NCI-H510A treated with DMSO at 0.1 percent for 48 hours (cell line): ENCODE results near the gene CD58.
A peak's percentile ranks its signal among the peaks of the same experiment; 100 is the strongest.
"Not testable (repeated sequence)": the region's sequence is repeated elsewhere in the genome, so short reads cannot be mapped to it uniquely, and the experiment has no call there.

Experiments used
- DNase-seq: peaks from one replicate; lab custom pipeline; 2025; lab: John Stamatoyannopoulos, UW

Gene CD58, protein sequence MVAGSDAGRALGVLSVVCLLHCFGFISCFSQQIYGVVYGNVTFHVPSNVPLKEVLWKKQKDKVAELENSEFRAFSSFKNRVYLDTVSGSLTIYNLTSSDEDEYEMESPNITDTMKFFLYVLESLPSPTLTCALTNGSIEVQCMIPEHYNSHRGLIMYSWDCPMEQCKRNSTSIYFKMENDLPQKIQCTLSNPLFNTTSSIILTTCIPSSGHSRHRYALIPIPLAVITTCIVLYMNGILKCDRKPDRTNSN

DNA sequence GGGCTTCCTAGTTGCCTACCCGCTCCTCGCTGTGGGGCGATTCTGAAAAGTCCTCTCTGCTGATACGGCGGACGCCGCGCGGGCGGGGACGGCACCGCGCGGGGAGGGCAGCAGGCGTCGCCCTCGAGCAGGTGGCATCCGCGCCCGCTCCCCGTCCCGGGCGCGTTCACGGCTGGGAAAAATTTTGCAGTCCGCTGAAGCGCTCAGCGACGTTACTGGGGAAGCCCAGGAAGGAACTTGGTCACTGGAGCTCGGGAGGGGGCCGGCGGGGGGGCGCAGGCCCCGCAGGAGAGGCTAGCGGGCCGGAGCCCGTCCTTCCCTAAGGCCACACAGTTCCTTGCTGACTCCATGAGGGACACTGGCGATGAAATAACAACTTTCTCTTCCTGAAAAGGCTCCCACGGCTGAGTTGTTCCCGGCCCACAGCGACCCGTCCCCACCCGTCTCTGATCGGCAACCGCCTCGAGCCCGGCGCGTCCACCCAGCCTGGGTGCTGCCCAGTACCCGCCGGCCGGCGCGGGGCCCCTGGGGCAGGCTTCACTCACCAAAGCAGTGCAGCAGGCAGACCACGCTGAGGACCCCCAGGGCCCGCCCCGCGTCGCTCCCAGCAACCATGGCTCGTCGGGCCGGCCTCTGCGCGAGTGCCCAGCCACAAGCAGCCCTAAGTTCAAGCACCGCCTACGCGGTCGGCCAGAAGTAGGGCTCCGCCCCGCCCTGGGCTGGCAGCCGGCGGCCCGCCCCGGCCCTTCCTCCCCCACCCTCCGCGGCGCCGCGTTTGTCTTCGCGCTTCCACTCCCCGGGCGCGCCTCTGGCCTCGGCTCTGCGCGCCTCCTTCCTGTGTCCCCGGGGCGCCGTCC is at the start of gene CD58:
CD58 (minus strand) TSS at position 669 of the 857 bp plus-strand sequence; CDS start at position 615, 54 bp downstream.
- DNase-seq: peak; percentile 79

DNA sequence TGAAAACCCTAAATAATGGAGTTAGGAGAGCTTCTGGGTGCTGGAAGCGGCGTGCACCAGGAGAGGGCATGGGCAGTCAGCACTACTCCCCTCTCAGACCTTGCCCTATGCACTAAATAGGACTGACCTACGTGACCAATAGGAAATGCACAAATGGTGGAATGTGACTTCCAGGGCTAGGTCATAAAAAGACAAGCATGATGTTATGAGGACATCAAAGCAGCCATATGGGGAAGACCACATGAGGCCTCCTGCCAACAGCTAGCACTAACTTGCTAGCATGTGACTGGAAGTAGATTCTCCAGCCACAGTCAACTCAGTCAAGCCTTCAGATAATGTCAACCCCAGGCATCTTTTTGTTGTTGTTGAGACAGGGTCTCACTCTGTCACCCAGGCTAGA is 49.6 kb upstream of the CD58 start:
- not testable (repeated sequence) for DNase-seq

DNA sequence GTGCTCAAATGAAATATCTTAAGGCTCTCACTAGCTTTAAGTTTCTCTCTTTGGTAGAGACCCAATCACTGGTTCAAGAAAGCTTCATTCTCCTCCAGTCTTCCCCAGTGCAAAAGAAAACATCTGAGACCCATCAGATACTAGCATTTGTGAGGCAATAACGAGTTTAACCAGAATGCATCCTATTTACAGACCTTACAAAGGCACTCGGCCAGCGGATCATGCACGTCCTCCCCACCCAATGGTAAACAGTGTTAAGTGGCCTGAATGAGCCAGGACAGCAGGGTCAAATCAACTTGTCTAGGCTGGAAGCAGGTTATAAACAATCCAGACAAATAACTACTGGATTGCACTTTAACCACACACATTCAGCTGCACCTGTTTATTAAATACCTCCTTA is 48.3 kb upstream of the CD58 start:
- peak; percentile 50 for DNase-seq

DNA sequence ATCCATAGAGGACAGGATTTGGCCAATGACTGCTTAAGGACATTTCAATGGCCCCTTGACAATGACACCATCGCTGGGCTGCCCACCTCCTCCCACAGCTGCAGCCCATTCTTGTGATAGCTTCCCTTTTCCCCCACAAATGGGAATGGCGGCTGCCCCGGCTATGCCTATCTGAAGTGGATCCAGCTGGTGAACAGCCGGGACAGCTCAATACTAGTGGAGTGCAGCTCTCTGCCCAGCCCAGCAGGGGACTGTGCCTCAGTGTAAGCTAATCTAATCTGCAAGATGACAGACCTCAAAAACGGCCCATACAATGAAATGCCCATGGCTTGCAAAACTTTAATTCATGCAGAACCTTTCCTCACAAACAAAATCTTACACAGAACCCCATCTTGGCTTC is 47.0 kb upstream of the CD58 start:
- not testable (repeated sequence) for DNase-seq

DNA sequence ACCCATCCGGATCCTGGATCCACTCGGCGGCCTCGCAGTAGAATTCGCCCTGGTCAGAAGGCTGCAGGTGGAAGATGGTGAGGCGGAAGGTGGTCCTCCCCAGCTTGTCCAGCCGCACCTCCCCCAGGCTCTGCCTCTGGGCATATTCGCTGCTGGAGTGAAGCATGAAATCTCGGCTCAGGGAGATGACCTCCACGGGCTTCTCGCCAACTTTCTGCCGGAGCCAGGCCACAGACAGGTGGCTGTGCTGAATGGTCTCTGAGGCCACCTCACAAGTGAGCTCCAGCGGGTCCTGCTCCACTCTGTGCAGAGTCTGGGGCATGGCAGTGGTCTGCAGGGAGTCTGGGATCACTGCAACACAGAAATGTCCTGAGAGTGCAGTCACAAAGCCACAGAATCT is 43.0 kb upstream of the CD58 start:
- not testable (repeated sequence) for DNase-seq

DNA sequence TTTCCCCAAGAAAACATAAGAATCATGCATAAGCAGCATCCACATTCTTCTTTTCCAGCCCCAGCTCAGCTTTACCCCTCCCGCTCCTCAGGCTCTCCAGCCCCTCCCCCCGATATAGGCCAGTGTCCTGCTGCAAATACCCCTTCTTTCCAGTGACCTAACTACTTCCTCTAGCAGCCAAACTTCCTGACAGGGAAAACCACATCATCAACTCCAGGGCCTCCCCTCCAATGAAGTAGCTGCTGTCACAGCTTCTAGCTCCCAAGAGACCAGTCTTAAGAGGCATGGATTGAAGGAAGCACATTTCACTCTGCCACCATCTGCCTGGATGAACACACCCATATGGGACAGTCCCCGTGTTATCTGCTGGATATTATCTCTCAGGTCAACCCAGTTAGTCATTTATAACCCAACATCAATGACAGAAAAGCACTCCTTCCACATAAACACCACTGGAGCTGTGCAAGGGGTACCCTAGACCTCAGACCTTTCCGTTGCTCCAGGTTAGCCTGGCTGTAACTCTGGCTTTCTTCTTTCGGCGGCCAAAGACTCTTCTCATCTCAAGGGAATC is 39.1 kb upstream of the CD58 start:
- DNase-seq: not testable (repeated sequence)

DNA sequence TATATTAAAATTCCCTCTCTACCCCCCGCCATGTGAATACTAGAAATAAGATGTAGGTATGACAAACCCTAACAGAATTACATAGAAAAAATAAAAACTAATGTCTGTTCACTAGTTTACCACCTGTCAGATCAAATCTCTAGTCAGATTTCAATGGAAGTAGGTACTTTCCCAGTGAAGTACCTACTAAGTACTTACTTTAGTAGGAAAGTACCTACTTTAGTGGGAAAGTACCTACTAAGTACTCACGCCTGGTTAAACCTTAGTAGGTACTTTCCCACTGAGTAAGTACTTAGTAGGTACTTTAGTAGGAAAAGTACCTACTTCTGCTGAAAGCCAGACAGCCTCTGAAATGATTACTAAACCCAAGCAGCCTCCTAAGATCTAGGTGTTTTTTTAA is 38.0 kb upstream of the CD58 start:
- DNase-seq: not testable (repeated sequence)

DNA sequence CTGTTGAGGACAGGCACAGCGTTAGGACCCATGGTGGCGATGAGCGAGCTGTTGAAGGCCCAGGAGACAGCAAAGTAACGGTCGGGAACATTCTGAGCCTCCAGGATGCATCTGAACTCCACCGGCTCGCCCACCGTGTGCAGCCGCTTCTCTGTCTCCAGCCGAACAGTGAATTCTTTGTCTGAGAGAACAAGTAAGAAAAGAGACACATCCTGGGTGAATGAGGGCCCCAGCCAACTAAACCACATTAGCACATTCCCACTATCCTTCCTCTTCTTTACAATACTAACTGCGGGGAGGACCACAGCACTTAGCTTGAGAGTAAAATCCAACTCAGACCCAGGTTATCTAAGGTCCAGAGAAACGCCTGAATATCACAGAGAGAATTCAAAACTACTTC is 37.3 kb upstream of the CD58 start:
- not testable (repeated sequence) for DNase-seq

DNA sequence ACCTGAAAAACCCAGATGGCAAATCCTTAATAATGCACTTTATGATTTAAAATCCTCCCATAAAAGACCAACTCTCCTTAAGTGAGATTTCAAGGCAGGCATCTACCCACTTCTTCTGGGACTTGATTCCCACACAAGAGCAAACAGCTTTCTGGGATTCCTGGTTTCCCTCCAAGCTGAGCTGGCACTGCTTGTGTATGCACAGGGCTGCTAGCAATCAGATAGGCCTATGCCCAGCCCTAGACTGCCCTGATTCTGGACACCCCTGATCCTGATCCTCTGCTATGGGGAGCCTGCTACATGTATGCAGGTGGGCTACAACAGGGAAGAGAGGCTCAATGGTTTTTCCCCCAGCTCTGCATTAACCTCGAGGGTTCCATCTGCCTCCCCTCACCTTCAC is 36.6 kb upstream of the CD58 start:
- DNase-seq: not testable (repeated sequence)

DNA sequence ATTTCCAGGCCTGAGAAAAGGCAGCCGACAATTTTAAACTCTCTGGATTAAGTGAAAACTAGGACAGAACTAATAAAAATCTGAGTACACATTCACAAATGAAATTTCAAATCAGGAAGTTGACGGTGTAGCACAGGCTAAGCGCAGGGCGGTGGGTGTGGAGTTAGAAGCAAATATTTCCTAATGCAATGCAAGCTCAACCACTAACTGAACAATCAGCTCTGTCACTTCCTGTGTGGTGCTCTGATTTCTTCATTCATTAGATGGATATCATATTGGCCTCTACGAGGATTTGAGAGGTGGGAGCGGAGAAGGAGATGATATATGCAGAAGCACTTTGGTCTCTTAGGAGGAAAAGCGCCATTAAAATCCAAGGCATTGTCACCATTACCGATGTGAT is 35.2 kb upstream of the CD58 start:
- DNase-seq: not testable (repeated sequence)

DNA sequence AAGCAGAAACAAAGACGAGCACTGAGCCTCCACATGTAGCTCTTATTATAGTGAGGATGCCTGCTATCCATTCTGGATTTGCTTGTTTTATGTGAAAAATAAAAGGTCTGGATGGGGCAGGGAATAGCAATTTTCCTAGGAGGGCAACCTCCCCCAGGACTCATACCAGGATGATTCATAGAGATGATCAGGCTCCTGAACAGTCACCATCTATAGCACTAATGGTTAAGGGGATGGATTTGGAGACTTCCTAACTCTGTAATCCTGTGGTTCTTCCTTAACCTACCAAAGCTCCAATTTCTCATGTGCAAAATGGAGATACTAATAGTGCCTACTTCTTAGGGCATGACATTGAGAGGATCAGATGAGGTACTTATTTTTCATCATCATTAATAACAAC is 34.5 kb upstream of the CD58 start:
- DNase-seq: no peak

DNA sequence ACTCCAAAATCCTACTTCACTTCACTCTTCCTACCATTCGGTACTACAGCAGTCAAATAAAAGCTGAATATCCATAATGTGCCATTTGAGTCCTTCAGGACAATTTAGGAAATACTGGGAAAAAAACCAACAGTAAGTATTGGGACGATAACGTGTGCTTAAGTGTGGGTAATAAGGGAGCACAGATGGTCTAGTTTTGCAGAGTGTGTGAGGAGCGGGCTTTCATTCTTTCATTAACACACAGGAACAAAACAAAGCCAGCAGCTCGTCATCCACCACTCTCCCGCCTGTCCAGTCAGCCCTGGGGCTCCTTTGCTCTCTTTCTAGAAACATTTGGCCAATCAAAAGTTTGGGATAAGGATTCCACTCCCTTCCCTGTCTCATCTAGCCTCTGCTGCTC is 33.6 kb upstream of the CD58 start:
- DNase-seq: not testable (repeated sequence)

DNA sequence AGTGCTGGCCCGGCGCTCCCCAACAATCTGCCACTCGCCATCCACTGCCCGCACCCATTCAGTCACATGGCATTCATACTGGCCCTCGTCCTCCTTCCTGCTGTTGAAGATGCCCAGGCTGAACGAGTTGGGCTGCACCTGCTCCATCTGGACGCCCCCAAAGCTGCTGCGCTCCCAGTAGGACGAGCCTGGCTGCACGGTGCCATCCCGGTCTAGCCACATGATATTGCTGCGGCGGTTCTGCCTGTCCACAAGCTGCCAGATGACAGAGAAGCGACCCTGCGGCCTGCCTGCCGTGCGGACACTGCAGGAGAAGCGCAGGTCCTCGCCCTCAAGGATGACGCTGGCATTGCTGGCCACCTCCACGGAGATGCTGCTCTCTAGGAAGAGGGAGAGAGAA is 32.8 kb upstream of the CD58 start:
- DNase-seq: not testable (repeated sequence)

DNA sequence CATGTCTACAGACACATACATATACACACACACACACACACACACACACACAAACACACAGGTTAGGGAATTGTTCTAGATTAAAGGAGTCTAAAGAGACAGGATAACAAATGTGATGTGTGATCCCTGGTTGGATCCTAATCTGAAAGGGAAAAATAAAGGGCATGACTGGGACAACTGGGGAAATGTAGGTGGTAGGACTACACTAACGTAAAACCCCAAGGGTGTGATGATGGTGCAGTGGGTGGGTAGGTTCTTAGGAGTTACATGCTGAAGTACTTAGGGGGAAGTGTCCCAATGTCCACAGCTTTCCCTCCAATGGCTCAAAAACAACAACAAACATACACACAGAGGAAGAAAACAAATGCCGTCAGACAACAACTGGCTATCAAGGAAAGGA is 28.5 kb upstream of the CD58 start:
- not testable (repeated sequence) for DNase-seq

DNA sequence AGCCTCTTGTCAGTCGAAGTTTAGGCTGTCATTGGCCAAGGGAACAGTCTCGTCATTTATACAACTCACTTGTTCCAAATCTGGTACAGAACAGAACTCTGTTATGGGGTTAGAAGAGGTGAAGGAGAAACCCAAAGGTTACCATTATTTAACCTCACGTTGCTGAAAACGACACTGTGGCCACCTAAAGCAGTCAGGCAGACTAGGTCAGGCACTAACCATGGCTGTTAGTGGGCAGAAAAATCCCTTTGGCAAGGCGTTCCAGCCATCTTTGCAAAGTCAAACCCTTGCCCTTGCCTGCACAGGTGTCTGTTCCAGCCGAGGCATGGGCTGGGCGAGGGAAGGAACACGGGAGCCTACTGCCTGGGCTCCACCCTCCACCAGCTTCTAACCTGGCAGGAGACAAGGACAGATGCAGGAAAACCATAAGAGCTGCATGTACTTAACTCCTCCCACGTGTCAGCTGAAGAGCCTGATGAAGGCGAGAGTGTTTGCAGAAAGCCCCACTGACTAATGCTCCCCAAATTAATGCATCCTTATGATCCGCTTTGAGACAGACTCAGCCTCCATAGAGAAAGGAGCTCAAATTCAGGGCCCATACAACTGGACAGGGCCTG is 27.7 kb upstream of the CD58 start:
- peak; percentile 16 for DNase-seq

DNA sequence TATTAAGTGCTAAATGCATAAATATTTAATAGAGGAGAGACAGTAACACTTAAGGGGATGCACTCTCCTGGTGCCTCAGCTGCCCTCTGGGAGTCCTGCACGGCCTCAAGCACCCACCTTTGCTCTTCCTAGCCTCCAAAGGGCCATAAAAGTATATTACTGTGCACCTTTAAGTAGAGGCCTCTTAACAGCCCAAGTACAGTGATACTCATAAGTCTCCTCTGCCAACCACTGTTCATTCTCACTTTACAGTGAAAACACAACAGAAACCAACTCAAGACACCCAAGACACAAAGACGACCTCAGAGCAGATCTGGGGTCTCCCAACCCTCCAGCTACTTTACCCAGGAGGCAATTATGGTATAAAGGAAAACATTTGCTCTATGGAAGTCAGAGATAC is 26.6 kb upstream of the CD58 start:
- not testable (repeated sequence) for DNase-seq

DNA sequence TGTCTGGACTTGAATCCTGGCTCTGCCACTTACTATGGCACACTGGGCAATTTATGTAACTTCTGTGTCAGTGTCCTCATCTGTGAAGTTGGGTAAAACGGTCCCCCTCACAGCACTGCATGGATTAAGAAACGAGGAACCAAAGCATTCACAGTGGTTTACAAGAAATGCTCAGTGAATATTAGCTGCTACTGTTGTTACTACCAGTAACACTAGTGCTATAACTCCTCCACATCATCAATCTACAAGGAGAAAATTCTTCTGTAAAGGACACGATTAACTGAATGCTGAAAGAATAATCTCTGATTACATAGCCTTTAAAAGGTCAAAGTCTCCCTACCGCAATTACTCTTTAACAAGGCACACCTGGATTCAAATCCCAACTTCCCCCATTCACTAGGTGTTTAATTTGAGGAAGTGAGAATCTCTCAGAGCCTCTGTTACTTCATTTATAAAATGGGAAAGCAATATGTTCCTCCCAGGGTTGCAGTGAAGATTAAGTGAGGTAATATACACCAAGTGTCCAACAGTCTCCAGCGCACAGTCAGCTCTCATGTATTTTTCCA is 26.0 kb upstream of the CD58 start:
- not testable (repeated sequence) for DNase-seq

DNA sequence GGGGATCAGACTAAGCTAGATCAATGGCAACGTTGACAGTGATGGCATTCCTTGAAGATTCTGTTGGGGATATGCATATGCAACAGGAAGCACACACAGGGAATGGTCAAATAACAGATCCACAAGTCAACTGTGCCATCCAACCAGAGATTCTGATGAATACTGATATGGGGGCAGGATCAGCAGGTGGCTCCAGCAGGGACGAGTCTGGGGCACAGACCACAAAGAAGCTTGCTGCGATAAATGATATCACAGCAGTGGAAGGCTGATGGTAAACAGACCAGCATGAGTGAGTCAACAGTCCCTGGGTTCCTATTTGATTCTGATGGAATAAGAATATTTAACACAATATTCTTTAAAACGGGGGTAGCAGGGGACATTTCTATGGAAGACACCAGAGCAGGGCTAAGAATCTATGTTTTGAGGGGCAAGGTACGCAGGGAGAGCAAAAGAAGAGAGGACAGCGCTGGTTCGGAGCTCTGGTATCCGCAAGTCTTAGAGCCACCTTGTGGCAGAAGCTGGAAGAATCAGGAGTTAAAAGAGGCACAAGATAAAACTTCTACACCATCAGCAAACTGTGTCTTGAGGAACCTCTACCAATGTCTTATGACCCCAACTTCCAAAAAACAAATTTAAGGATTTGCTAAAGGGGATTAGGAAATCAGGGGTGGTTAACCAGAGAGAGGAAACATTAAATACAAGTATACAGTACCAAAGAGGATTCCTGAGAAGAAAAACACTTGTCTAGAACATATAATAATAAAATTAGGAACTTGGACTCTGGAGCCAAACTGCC is 25.3 kb upstream of the CD58 start:
- not testable (repeated sequence) for DNase-seq

DNA sequence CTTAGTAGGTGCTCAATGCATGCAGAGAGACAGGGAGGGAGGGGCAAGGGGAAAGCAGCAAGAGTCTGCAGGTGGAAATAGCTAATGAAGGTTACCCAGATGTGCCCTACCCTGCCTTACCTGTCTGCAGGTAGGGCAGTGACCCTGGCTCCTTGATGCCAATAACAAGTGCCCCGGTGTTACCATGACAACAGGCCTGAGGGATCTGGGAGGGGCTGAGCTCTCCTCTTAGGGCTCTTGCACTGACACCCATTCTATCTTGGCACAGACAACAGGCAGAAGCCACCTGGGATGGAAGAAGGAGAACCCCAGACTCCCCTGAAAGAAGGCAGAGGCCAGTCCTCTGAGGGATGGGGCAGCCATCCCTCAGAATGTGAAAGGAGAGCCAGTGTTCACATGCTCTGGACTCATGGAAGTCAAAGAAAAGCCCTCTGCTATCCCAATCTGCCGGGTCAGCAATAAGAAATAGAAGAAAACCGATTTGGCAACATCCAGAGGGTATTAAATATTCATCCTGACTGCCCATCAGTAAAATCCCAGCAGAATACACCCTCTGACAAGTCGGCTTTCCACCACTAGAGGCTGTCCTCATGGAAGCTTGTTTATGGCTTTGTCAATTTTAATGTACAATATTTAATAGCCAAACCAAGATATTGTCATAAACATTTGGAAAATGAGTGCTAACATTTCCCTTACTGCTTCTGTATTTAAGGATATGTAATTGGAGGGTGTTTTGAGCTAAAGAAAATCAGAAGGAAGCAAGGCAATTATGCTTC is 24.4 kb upstream of the CD58 start:
- not testable (repeated sequence) for DNase-seq

DNA sequence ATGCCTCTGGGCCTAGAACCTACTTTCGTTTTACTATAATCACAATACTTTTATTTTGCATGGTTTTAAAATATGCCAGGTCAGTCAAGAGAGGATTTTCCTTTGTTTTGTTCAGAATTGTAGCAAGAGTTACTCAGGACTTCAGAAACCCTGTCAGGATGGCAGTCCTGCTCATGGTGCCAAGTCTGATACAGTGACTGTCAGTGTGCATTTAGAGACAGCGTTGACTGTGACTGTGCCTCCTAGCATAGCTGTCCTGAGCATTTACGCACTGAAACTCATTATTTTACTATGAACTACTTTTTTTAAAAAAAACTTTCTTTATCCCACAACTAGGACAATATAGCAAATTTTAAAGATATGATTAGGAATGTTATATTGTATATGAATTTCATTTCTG is 23.2 kb upstream of the CD58 start:
- not testable (repeated sequence) for DNase-seq

DNA sequence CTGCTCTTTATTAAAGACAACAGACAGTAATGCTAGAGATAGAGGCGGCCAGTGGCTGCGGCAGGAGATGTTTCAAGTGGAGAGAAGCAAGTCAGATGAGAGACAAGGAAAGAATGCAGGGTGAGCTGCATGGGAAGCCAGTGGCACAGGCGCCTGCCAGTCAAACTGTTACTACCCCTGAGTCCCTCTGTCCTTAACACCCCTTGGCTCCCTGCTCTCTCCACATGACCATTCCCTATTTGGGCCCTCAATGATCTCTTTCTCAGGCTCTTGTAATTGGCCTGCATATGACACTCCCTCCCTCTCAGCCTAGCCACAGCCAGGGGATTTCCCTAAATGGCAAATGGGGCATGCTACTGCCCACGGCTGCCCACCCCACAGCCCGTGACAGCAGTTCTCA is 22.6 kb upstream of the CD58 start:
- not testable (repeated sequence) for DNase-seq
